Breast epithelium (tissue), 3 donors: Measurements from ENCODE around the gene LPP.

Experiments
- CTCF ChIP-seq, 3 donors: fragments of 450-650 bp; IDR thresholded peaks; one replicate each; pipeline ENCODE4 v1.5.1; 2016 to 2017; ENCODE audit warnings: antibody characterized with exemption in 3 of 3, mild to moderate bottlenecking in 3 of 3, moderate library complexity in 3 of 3
- POLR2A ChIP-seq: fragments of 450-650 bp; IDR thresholded peaks from one replicate; pipeline ENCODE4 v1.6.1; 2016; ENCODE audit warnings: antibody characterized with exemption, mild to moderate bottlenecking, moderate library complexity
- POLR2AphosphoS5 ChIP-seq, 3 donors: sonication (generic); formaldehyde crosslinking; IDR thresholded peaks; one replicate each; pipeline ENCODE4 v1.6.1; 2017; ENCODE audit warnings: antibody characterized with exemption in 3 of 3

GRCh38 chr3:188122571-188123169 is 31.3 kb upstream of the LPP start:
- TF ChIP-seq CTCF (IDR thresholded peaks at IDR 0.05) (no peak), POLR2A (no peak), POLR2AphosphoS5 (IDR thresholded peaks at IDR 0.05) (no peak)
